IPS-11a (cell line): ENCODE measurements around the gene PHLDB1.
"Not testable (repeated sequence)": the region's sequence is repeated elsewhere in the genome, so short reads cannot be mapped to it uniquely, and the experiment has no call there.

Source experiments
- H3K4me3 ChIP-seq: one replicate; pipeline ENCODE4 v1.5.1; 2013; ENCODE audit warnings: low read depth, low read length, control low read depth

The PHLDB1 gene

DNA sequence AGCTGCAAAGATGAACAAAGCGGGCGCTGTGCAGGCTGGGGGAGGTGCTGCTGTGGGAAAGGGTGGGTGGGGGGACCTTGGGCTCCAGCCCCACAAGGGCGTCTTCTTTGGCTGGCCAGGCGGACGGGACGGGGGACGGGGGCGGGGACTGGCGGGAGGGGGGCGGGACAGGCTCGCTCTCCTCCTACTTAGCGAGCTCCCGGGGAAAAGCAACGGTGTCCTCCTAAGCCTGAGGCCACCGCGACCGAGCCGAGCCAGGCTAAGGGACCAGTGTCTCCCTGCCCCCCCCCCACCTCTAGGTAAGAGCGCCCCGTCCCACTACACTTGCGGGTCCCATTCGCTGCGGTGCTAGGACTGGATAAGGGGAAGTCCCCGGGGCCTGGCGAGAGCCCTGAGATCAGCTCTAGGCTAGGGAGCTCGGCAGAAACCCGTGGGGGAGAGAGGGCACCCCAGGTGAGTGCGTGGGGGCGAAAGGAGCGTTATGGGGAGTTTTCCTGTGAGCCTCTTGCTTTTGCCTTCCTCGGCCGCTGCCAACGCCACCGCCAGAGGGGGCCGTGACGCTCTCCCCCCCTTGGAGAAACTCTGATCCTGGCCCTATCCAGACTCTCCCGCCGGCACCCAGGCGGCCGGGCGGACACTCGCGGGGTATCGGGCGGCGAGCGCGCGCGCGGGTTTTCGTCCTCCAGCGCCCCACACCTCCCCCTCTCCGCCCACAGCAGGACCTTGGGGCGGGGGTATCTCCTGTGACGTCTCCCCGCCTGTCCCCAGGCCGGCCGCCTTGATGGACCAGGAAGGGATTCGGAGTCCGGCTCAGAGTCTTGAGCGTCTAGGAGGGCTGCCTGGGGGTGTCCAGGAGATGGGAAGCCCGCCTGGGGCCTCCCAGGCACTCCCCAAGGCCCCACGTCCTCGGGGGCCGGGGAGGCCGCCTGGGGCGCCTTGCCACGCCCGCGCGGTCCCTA lies at the start of gene PHLDB1:
PHLDB1 (plus strand) TSS at position 215 of the 959 bp plus-strand sequence. CDS start 6,222 bp downstream, outside the sequence.
- peak within 1 kb of the TSS; percentile 24 for H3K4me3 ChIP-seq

DNA sequence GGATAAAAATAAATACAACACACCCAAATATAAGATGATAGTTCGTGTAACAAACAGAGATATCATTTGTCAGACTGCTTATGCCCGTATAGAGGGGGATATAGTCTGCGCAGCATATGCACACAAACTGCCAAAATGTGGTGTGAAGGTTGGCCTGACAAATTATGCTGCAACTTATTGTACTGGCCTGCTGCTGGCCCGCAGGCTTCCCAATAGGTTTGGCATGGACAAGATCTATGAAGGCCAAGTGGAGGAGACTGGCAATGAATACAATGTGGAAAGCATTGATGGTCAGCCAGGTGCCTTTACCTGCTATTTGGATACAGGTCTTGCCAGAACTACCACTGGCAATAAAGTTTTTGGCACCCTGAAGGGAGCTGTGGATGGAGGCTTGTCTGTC lies 46.6 kb upstream of the PHLDB1 start:
- H3K4me3 ChIP-seq = no peak overlapping the region

DNA sequence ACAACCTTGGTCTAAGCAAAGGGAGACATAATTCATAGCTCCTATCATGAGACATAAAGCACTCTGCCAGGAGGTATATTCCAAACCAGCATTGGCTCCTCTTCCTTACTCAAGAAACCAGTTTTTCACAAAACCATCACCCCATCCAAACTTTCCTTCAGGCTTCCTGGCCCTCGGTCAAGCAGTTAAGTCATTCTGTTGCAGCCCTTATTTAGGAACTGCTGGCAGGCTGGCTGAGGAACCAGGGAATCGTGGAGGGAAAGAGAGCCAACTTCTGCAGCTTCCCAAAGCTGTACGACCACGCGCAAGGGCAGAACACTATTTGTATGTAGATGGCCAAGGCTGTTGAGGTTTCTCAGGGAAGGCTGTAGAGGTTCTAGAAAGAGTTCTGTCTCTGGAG lies 42.4 kb upstream of the PHLDB1 start:
- no peak overlapping the region for H3K4me3 ChIP-seq

DNA sequence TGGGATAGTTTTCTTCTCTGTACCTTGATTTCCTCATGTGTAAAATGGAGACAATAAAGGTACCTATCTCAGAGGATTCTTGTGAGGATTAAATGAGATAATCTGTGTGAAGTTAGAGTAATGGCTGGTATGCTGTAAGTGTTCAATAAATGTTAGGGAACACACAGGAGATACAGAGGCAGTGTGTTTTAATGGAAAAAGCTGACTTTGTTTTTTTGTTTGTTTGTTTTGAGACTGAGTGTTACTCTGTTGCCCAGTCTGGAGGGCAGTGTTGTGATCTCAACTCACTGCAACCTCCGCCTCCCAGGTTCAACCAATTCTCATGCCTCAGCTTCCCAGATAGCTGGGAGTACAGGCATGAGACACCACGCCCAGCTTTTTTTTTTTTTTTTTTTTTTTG lies 37.7 kb upstream of the PHLDB1 start:
- no peak overlapping the region for H3K4me3 ChIP-seq

DNA sequence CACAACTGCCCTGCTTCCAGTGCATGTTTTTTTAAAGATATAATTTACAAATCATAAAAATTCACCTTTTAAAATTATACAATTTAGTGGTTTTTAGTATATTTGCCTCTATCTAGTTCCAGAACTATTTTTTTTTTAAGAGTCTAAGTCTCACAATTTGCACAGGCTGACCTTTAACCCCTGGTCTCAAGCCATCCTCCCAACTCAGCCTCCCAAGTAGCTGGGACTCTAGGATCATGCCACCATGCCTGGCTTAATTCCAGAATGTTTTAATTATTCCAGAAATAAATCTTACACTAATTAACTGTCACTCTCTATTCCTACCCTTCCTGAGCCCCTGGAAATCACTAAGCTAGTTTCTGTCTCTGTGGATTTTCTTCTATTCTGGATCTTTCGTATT lies 36.6 kb upstream of the PHLDB1 start:
- H3K4me3 ChIP-seq = no peak overlapping the region

DNA sequence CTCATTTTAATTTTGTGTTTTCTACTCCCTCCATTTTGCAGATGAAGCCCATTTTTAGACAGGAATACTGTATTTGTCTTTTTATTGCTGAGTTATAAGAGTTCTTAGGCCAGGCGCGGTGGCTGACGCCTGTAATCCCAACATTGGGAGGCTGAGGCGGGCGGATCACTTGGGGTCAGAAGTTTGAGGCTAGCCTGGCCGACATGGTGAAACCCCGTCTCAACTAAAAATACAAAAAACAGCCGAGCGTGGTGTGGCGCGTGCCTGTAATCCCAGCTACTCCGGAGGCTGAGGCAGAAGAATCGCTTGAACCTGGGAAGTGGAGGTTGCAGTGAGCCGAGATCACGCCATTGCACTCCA lies 35.7 kb upstream of the PHLDB1 start:
- H3K4me3 ChIP-seq = peak overlapping the region; percentile 95

DNA sequence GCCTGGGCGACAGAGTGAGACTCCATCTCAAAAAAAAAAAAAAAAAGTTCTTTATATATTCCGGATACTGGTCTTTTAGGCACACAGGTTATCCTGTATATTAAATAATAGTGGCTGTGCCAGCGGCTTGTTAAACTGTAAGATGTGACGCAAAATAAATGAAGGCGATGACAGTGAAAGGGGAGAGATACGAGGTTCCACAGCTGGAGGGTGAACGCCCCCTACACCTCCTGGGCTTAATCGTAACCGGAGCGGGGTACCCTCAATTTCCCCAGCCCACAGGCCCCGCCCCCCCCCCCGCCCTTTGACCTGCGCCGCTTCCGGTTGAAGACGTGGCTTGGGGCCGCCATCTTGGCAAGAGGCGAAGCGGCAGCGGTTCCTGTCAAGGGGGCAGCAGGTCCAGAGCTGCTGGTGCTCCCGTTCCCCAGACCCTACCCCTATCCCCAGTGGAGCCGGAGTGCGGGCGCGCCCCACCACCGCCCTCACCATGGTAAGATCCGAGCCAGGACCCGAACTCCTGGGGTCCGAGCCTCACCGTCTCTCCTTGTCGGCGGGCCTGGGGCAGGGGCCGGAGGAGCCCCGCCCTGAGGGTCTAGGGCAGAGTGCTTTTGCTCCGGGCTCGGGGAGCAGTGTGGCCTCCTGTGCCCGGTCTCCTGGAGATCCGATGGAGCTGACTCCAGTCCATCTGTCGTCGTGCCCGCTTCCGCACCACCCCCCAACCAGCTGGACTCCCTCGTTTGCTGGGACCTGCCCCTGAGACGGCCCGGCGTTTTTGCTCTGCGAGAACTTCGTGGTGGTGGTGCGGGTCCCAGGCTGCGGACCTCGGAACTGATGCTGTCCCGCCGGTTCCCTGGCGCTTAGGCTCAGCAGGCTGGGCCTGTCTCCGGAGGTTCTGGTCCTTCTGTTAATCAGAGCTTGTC lies 35.1 kb upstream of the PHLDB1 start, which contains the start of gene ARCN1:
ARCN1 (plus strand) TSS at position 349 of the 920 bp plus-strand sequence; CDS start at position 488, 139 bp downstream.
- peak within 1 kb of the TSS; percentile 95 for H3K4me3 ChIP-seq

DNA sequence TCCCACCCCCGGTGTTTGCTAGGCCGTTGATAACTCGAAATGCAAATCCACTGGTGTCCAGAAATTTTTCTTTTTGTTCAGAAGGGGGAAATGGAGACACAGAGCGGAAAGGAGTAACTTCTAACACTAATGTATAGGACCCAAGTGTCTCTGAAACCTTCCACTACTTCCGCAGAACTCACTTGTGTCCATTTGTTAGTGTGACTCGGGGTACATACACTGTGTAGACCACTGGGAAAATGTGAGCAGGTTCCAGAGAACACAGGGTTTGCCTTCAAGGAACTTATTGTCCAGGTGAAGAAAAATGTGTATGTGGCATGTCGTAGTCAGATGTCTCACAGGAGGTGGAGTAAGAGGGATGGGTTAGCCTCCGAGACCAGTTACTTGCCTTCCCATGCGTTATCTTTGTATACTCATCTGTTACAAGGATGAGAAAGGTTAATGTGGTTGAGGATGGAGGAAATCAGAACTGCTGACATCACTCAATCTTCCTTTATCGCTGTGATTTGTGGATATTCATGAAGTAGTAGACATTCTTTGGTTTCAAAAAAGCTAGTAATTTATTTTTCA lies 34.3 kb upstream of the PHLDB1 start:
- peak overlapping the region; percentile 95 for H3K4me3 ChIP-seq

DNA sequence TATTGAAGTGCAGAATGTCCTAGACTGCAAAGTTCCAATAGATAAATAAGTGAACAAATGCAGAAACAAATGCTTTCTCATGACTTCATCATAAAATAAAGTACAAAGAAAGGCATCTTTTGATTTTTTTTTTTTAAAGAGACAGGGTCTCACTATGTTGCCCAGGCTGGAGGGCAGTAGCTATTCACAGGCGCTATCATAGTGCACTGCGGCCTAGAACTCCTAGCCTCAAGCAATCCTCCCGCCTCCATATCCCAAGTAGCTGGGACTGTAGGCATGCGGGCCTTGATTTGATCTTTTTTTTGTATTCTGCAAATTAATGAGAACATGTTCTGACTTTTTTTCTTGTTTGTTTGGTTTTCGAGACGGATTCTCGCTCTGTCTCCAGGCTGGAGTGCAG lies 32.8 kb upstream of the PHLDB1 start:
- no peak overlapping the region for H3K4me3 ChIP-seq

DNA sequence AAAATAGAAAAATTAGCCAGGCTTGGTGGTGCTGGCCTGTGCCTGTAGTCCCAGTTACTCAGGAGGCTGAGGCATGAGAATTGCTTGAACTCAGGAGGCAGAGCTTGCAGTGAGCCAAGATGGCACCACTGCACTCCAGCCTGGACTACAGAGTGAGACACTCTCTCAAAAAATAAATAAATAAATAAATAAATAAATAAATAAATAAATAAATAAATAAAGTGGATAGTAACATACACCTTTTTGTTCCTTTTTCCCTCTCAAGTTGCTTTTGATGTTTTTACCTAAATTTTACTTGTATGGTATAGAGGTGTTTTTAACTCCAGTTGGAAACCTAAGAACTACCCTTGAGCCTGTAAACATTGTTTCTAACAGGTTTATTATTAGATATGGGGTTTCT lies 29.4 kb upstream of the PHLDB1 start:
- not testable (repeated sequence) for H3K4me3 ChIP-seq

DNA sequence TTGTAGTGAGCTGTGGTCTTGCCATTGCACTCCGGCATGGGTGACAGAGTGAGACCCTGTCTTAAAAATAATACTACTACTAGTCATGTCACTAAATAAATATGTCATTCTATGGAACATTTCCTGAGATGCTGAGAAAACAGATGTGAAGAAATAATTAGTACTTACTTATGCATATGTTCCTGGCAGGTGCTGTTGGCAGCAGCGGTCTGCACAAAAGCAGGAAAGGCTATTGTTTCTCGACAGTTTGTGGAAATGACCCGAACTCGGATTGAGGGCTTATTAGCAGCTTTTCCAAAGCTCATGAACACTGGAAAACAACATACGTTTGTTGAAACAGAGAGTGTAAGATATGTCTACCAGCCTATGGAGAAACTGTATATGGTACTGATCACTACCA lies 26.4 kb upstream of the PHLDB1 start:
- H3K4me3 ChIP-seq = no peak overlapping the region

DNA sequence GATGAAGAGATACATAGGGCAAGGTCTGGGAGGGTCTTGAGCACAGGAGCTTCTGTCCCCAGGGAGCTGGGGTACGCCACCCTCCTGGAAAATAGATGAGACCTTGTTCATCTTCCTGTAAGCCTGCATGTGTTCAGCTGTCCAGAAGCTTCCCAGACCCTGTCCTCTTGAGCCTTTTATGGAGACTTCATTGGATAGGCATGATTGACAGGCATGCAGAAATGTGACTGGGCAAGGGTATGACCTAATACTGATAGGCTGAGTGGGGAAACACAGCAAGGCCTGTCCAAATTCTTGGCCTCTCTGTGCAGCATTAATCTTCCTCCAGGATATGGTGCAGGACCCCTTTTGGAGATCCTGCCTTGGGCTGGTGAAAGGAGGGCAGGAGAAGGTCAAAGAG lies 19.5 kb upstream of the PHLDB1 start:
- no peak overlapping the region for H3K4me3 ChIP-seq

DNA sequence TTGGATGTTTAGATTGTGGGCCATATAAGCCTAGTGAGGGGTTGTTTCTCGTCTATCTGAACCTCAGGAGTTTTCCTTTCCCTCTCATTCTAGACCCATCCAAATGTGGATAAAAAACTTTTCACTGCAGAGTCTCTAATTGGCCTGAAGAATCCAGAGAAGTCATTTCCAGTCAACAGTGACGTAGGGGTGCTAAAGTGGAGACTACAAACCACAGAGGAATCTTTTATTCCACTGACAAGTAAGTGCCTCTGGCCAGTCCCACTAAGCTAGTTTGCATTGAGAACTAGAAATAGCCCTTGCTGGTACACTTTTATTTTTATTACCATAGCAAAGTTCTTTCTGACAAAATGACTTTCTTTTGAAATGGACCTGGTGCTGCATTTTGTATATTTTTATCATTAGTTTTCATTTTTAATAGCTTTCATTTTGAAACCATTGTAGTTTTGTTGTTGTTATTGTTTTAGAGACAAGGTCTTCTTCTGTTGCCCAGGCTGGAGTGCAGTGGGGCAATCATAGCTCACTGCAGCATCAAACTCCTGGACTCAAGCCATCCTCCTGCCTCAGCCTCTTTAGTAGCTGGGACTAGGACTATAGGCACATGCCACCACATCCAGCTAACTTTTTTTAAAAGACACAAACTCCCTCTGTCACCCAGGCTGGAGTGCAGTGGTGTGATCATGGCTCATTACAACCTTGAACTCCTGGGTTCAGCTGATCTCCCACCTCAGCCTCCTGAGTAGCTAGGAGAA lies 14.6 kb upstream of the PHLDB1 start:
- H3K4me3 ChIP-seq = no peak overlapping the region

DNA sequence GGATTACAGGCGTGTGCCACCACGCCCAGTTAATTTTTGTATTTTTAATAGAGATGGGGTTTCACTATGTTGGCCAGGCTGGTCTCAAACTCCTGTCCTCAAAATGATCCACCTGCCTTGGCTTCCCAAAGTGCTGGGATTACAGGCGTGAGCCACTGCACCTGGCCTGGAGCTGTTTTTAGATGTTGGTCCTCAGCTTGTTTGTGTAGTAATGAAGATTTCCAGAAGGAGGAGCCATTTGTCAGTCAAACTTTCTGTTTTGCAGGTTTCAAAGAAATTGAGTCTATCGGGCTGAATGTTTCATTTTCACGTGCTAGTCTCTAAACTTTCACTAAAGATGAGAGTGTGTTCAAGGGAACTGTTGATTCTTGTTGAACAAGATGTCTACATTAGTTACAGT lies 12.4 kb upstream of the PHLDB1 start:
- not testable (repeated sequence) for H3K4me3 ChIP-seq

DNA sequence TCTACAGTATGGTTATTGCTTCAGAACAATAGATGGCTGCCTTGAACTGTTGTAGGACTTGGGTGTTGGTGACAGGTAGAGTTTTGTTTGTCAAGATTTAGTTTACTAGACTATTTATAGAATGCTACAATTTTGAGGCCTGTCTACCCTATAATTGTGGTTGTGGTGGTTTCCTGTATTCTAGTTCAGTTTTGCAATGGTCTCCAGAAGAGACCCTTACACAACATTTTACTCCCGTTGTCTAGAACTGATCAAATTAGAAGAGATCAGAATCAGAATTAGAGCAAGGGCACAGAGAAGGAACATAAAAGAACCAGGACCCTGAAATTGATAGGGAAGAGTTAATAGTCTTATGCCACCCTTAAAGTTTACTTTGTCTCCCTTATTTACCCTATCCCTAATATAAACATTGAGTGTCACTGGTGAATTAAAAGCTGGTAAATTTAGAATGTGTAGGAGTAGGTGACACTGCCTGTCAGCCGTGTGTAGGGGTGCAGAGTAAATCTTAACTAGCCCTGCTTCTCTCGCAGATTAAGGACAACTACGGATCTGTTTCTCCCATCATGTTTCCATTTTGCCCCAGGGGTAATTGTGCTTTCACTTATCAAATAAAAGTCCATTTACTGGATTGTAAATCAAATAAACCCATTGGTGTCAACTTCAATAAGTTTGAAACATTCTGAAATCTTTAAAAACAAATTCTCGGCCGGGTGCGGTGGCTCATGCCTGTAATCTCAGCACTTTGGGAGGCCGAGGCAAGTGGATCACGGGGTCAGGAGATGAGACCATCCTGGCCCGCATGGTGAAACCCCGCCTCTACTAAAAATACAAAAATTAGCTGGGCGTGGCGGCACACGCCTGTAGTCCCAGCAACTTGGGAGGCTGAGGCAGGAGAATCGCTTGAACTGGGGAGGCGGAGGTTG lies 10.9 kb upstream of the PHLDB1 start:
- no peak overlapping the region for H3K4me3 ChIP-seq

DNA sequence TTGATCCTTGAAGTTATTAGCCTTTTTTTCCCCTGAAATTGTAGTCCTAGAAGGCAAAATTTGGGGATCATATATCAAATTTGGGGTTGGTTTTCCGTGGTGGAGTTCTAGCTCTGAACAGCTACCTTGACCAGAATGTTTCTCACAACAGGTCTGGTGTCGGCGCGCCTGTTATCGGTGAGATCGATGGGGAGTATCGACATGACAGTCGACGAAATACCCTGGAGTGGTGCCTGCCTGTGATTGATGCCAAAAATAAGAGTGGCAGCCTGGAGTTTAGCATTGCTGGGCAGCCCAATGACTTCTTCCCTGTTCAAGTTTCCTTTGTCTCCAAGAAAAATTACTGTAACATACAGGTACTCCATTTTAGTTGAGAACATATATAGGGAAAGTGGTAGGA lies 9.9 kb upstream of the PHLDB1 start:
- no peak overlapping the region for H3K4me3 ChIP-seq

DNA sequence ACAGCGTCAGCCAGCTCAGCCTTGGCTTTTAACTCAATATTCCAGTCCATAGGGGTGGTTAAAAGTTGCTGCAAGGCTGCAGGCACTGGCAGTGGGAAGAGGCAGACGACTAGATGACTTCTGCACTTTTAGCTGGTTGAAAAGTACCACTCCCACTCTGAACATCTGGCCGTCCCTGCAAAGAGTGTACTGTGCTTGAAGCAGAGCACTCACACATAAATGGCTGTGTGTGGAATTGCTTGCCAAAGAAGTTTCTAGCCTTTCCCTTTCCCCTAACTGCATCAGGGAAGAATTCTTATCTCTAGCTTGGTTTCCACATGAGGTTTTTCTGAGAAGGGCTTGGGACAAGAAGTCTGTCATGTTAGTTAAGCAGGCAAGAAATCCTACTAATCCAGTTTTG lies 5.1 kb upstream of the PHLDB1 start:
- H3K4me3 ChIP-seq = no peak overlapping the region

DNA sequence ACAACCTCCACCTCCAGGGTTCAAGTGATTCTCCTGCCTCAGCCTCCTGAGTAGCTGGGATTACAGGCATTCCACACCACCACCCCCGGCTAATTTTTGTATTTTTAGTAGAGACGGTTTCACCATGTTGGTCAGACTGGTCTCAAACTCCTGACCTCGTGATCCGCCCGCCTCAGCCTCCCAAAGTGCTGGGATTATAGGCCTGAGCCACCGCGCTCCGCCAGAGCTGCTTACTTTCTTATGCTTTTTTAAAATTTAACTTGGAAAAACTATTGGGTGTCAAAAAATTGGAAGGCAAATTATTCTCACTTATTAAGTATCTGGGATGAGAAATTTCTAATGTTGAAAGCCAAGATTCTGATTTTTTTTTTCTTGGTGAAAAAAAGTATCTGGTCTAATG lies 3.7 kb upstream of the PHLDB1 start:
- not testable (repeated sequence) for H3K4me3 ChIP-seq

DNA sequence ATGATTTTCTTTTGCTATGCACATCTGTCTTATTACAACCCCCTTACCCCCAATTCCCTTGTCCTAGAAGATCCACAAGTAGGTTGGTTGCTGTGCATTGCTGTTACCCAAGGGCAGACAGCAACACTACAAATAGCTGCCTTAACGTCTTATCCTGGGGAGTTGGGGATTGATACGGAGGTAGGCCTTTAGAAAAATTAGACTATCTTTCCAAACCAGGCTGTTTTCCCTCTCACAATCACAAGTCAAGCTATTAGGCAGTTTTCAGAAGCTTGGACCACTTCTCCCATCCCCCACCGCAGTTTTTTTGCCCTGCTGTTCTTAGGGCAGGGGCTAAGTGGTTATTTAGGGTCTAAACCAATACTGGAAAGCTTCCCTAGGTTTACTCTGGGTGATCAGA lies 2.8 kb upstream of the PHLDB1 start:
- H3K4me3 ChIP-seq = no peak overlapping the region
